ENCODE results near the gene DUSP15. TPM values are rescaled to one million over a fixed set of nuclear protein-coding genes. Genes with fewer than 3 reads are reported as not detected.

DUSP15 gene
- total RNA-seq, 4 donors from 2014 or later = 31.8 to 61.3 (median 44.6) TPM

- Histone ChIP-seq H3K27ac (peak overlapping the region; percentile 81 to 89 (median 86)), H3K36me3 (peaks cover 0 to 4% (median 0%) of the 10 kb centered on the region in 3 donors), H3K27me3 (no peaks in the 10 kb centered on the region), H3K4me1 (peaks cover 0 to 26% (median 15%) of the 10 kb centered on the region in 4 donors), H3K4me3 (peak overlapping the region; percentile 57 to 80 (median 66)), H3K9me3 (no peaks in the 10 kb centered on the region)
- no peak for DNase-seq (ENCODE audit: low spot score in 2 of 2)
- TF ChIP-seq EP300 (IDR thresholded peaks at IDR 0.05) = no peak
- TF ChIP-seq CTCF (IDR thresholded peaks at IDR 0.05) = no peak
- TF ChIP-seq POLR2A (IDR thresholded peaks at IDR 0.05) = no peak
- WGBS, 2 donors = 3 to 8% methylated on average over 1 of the region's 1 CpG
Observed at GRCh38 chr20:31869673-31869941, 720 bp downstream of the DUSP15 start.

GRCh38 chr20:31868853-31869672 is 1.3 kb downstream of the DUSP15 start:
- Histone ChIP-seq H3K27ac (peak overlapping the region; percentile 81 to 89 (median 86)), H3K4me1 (peaks cover 0 to 26% (median 15%) of the 10 kb centered on the region in 4 donors), H3K36me3 (peaks cover 0 to 9% (median 0%) of the 10 kb centered on the region in 3 donors), H3K27me3 (no peaks in the 10 kb centered on the region), H3K4me3 (peak overlapping the region; percentile 57 to 80 (median 66)), H3K9me3 (no peaks in the 10 kb centered on the region)
- DNase-seq (ENCODE audit: low spot score in 2 of 2) = no peak
- TF ChIP-seq EP300 (IDR thresholded peaks at IDR 0.05) (no peak), POLR2A (IDR thresholded peaks at IDR 0.05) (no peak), CTCF (IDR thresholded peaks at IDR 0.05) (no peak)
- WGBS, 2 donors = 59 to 64% methylated on average over 9 to 11 of the region's 12 CpGs

- DNase-seq (ENCODE audit: low spot score in 2 of 2) = no peak
- peaks cover 0 to 31% (median 20%) of the 10 kb centered on the region in 4 donors for H3K4me1 ChIP-seq
- H3K27ac ChIP-seq = no peak overlapping the region
- WGBS, 2 donors = 64 to 67% methylated on average over 3 of the region's 3 CpGs
- no peaks in the 10 kb centered on the region for H3K27me3 ChIP-seq
- TF ChIP-seq CTCF (IDR thresholded peaks at IDR 0.05) = no peak
- TF ChIP-seq POLR2A (IDR thresholded peaks at IDR 0.05) = no peak
- TF ChIP-seq EP300 (IDR thresholded peaks at IDR 0.05) = no peak
- H3K36me3 ChIP-seq = peaks cover 0 to 19% (median 0%) of the 10 kb centered on the region in 3 donors
- no peaks in the 10 kb centered on the region for H3K9me3 ChIP-seq
- no peak overlapping the region for H3K4me3 ChIP-seq
Observed at GRCh38 chr20:31866221-31866620, 4.1 kb downstream of the DUSP15 start.

- TF ChIP-seq EP300 (IDR thresholded peaks at IDR 0.05) = no peak
- TF ChIP-seq CTCF (IDR thresholded peaks at IDR 0.05) = no peak
- TF ChIP-seq POLR2A (IDR thresholded peaks at IDR 0.05) = no peak
Observed at GRCh38 chr20:31864521-31865400, 5.6 kb downstream of the DUSP15 start.

More at GRCh38 chr20:31864521-31865400, 5.6 kb downstream of the DUSP15 start:
- H3K36me3 ChIP-seq = peaks cover 0 to 19% (median 0%) of the 10 kb centered on the region in 3 donors
- no peaks in the 10 kb centered on the region for H3K9me3 ChIP-seq
- no peak overlapping the region for H3K4me3 ChIP-seq
- H3K27me3 ChIP-seq = peaks cover 0 to 6% of the 10 kb centered on the region in 2 donors
- peaks cover 0 to 35% (median 29%) of the 10 kb centered on the region in 4 donors for H3K4me1 ChIP-seq
- WGBS, 2 donors = 71 to 83% methylated on average over 12 of the region's 12 CpGs
- no peak overlapping the region for H3K27ac ChIP-seq
- no peak for DNase-seq (ENCODE audit: low spot score in 2 of 2)
